ENCODE data around the gene SSR4.
A peak's percentile ranks its signal among the peaks of the same experiment; 100 is the strongest.
"Not testable (repeated sequence)": the region's sequence is repeated elsewhere in the genome, so short reads cannot be mapped to it uniquely, and the experiment has no call there.

The SSR4 gene

GRCh38 chrX:153804100-153804595 lies 9.7 kb downstream of the SSR4 start:
- DNase-seq (ENCODE audit: low read depth), result no peak

GRCh38 chrX:153804621-153805020 lies 10.2 kb downstream of the SSR4 start:
- no peak for DNase-seq (ENCODE audit: low read depth)

- DNase-seq (ENCODE audit: low read depth), result no peak
These were observed 11.0 kb downstream of the SSR4 start for GRCh38 chrX:153805436-153805835.

DNA sequence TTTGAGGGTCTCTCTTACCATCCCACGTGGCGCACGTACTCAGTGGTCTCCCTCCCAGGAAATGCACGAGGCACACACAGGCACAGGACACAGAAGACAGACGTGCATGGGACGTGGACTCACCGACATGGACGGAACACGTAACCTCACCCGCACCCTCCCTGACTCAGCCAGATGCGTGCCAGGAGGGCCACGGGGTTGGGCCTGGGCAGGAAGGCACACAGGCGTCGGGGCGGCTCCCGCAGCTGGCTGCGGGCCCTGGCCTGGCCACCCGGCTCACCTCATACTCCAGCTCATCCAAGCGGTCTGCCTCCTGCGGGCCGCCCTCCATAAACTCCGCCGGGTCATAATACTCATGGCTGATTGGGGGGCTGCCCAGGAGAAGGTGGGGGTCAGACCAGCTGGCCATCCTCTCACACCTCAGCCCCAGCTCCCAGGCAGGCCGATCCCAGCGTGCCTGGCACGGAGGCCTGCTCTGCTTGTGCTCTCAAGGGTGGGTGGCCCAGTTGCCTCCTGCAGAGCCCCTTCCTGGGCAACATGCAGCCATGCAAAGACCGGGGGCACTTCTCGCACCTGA lies 12.6 kb downstream of the SSR4 start:
- no peak for DNase-seq (ENCODE audit: low read depth)

DNA sequence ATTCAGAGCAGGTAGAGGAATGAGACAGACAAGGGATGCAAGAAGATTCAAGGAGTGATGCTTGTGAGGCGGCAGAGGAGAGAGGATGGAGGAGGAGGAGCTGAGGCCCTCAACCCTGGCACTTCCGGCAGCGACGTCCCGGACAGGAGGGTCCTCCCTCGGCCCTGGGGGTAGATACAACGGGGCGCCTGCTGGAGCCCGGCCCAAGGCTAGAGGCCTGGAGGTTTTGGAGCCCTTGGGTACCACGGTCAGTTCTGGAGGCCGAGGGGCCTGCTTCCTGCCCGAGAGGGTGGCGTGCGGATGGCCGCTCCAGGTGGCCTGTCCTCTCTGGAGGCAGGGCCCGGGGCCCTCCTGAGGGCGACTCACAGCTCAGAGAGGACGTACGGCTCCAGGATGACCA lies 13.5 kb downstream of the SSR4 start:
- no peak for DNase-seq (ENCODE audit: low read depth)

DNA sequence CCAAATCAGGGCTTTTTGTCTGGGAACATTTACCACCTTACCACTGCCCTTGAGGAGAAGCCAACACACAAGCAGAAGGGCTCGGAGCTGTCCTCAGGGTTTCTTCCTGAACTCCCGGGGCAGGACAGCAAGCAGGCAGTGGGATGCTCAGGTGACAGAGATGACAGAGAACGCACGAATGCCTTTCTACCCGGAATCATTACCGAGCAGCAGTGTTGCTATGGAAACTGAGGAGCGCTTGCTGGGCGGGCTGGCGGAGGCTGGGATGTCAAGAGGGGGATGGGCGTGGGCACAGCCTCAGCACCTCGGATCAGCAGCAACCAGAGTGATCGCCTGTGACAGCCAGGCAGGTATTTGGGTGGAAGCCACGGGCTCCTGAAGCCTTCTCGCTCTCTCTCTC lies 17.8 kb downstream of the SSR4 start:
- no peak for DNase-seq (ENCODE audit: low read depth)

GRCh38 chrX:153813161-153813560 lies 18.7 kb downstream of the SSR4 start:
- DNase-seq (ENCODE audit: low read depth), result no peak

GRCh38 chrX:153814591-153815315 lies 20.3 kb downstream of the SSR4 start:
- no peak for DNase-seq (ENCODE audit: low read depth)

DNA sequence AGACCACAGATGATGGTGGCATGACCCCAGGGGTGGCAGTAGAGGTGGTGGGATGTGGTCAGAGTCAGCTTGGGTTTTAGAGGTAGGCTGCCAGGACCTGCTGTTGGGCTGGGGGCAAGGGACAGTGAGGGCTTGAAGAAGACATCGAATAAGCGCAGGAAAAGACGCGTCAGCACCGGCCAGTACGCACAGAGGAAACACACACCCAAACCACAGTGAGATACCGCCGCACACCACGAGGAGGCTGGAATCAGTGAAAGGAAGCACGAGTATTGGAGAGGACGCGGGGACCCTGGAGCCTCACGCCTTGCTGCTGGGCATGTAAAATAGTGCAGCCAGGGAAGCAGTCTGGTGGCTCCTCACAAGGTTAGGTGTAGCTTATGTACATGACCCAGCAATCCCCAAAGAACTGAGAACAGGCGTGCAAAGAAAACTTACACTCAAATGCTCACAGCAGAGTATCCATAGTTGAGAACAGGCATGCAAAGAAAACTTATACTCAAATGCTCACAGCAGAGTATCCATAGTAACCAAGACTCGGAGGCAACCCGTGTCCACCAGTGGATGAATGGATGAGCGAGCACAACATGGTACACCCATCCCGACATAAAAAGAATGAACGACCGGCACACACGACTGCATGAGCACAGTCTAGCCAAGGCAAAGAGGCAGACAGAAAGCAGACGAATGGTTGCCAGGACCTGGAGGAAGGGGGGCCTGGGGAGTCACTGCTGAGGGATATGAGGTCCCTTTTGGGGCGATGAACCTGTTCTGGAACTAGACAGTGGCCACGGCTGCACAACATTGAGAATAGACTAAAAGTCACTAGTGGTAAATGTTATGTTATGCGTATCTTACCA lies 22.6 kb downstream of the SSR4 start:
- no peak for DNase-seq (ENCODE audit: low read depth)

DNA sequence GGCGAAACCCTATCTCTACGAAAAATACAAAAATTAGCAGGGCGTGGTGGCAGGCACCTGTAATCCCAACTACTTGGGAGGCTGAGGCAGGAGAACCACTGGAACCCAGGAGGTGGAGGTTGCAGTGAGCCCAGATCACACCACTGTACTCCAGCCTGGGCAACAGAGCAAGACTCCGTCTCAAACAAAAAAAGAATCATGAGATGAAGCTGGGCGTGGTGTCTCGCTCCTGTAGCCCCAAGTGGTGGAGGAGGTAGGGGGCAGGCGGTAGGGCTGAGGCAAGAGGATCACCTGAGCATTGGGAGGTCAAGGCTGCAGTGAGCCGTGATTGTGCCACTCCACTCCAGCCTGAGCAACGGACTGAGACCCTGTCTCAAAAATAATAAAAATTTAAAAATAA lies 23.6 kb downstream of the SSR4 start:
- DNase-seq (ENCODE audit: low read depth), result not testable (repeated sequence)

DNA sequence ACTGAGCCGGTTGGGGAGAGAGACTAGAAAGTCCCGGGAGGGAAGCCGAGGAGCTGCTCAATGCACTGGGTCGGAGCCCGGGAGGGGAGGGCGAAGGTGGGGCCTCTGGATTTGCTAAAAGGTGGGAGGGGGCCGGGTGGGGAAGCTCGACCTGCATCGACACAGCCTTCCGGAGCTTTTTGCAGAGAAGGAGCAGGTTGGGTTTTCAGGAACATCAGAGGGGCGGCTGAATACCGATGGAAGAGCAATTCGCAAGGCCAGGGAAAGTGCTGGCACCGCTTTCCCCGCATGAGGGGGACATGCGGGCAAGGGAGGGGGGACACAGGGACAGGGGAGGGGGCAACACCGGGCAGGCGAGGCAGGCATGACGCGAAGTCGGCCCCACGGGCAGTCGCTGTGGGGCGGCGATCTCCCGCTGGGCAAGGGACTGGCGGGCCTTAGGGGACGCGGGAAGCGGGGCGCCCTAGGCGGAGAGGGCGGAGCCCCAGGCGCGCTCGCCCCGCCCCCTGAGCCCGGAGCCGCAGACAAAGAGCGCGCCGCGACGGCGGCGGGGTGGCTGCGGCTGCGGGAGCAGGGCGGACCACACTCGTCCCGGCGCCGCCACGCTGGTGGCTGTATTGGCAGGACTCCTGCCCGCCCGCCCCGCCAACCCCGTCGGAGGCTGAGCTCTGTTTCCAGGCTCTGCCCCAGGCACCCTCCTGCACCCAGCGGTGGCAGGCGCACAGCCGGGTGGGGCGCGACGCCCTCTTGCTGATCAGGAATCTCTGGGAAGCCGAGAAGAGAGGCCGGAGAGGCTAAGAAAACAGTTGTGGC lies 24.3 kb downstream of the SSR4 start:
- peak; percentile 41 for DNase-seq (ENCODE audit: low read depth)

DNA sequence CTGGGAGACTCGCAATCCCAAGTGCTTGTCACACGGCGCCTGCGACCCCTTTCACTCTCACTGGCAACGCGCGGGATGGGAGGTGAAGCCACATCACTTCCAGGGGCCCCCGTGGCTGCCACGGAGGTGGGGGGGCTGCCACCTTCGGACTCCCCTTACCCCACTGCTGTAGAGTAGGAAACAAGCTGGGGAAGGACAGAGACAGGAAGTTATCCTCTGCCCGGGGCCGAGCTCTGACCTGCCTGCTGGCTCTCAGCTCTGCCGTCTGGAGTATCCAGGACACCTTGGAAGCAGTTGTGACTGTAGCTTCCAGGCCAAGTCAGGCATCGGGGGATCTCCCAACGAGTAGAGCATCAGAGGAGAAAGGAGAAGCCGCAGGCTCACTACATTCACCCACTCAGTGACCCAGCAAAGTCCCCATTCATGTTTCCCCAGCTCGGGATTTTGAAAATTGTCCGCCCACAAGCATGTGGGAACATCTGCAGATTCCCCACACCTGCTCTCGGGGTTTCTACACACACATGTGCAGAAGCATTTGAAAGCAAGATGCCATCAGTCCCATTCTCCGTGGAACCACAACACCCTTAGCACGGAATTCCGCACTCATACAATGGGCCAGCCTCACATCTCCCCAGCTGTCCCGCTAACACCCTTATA lies 25.0 kb downstream of the SSR4 start:
- no peak for DNase-seq (ENCODE audit: low read depth)

GRCh38 chrX:153820601-153821000 lies 26.1 kb downstream of the SSR4 start:
- no peak for DNase-seq (ENCODE audit: low read depth)

DNA sequence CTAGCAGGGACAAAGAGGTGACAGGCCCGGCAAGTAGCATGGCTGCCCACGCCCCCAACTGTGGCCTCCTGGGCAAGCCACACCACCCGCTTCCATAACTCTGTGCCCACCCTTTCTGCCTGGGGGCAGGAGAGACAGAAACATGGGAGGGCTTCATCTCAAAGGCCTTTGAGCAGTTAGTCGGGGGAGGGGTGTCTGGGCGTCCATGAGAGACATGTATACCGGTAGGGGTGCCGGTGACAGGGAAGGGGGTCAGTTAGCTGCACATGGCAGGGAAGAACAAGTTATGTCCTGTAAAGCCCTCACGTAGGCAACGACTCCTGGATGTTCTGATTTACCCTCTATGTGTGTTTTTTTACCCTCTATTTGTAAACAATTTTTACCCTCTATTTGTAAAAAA lies 26.6 kb downstream of the SSR4 start:
- DNase-seq (ENCODE audit: low read depth), result no peak

DNA sequence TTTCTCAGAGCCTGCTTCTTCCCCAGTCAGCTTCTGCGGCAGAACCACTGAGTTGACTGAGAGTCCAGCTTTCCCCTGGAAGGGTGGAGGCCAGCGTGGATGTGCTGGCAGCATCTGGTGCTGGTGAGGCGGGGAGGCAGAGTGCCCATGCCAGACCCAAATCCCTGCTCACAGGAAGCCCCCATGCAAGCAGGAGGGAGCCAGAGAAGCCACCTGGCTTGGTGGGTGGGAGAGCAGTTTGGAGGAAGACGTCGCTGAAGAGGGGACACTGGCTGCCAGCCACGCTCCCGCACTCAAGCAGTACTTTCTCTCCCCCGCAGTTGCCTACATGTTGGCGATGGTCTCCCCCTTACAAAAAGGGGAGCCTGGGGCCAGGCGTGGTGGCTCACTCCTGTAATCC lies 29.9 kb downstream of the SSR4 start:
- no peak for DNase-seq (ENCODE audit: low read depth)

GRCh38 chrX:153825042-153825441 lies 30.6 kb downstream of the SSR4 start:
- no peak for DNase-seq (ENCODE audit: low read depth)

GRCh38 chrX:153827016-153827415 lies 32.5 kb downstream of the SSR4 start:
- DNase-seq (ENCODE audit: low read depth), result no peak

GRCh38 chrX:153827903-153828302 lies 33.4 kb downstream of the SSR4 start:
- DNase-seq (ENCODE audit: low read depth), result no peak

DNA sequence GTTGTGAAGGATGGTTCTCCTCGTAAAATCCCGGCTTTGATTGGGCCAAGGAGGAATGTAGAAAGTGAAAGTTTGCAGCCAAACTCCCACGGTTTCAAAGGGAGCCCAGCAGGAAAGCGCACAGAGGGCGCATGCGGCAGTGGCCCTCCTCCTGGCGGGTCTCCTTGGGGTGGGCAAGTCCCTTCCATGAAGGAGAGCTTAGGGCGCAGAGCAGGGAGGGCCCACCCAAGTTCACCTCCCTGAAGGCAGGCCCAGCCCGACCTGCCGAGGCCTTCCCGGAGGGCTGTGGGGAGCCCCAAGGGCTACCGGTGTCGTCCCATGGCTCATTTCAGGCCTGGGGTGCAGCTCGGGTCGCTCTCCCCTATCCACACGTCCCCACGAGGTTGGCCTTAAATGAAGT lies 33.8 kb downstream of the SSR4 start:
- no peak for DNase-seq (ENCODE audit: low read depth)

DNA sequence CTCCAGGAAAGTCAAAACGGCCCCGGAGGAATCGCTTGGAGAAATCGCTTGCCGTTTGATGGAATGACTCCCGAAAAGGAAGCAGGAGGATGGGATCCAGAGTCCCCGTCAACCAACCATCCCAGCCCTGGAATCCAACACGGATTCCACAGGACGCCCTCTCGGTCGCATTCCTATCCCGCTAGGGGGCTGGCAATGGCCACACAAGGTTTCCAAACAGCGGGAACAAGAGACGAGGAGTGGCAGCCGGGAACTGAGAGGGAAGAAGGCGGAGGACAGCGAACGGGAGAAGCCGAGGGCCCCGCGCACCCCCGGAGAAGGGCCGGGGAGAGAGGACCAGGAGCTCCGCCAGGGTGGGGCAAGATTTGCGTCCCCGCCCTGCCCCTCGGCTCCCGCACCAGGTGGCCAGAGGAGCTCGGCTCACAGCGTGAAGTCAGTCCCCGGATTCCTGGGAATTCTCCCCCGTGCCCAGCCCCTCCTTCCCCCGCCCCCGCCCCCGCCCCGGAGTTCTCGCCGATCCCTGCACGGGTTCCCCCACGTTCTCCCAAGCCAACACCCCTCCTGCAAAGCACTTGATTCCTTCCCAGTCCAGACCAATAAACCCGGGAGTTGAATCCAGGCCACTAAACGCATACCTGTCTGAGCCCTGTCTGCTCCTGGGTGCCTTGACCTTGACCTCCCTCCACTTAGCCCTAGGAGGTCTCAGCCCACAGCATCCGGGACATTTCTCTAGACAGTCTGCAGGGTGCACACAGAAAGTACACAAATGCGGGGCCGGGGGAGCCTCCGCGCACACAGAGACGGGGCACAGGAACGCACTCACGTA lies 34.5 kb downstream of the SSR4 start:
- no peak for DNase-seq (ENCODE audit: low read depth)

DNA sequence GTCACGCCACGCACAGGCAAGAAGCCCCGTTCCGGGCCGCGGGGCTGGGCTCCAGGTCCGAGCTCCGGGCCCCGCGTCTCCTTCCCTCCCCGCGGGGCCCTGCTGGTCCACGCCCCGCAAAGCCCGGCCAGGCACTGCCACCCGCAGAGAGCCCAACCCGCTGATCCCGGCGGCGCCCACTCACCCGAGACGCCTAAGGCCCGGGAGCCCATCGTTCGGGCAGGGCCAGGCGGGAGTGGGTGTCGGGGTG lies 35.0 kb downstream of the SSR4 start:
- no peak for DNase-seq (ENCODE audit: low read depth)

All from activated T-helper 9 cell treated with anti-CD3 and anti-CD28 coated beads, Interleukin-2, amount 50 U/mL, for 16 hours (primary cell).